H9 (cell line): ENCODE results near the gene TOX4. TPM values are rescaled to one million over a fixed set of nuclear protein-coding genes. Genes with fewer than 3 reads are reported as not detected.

Experiments used
- DNase-seq: peaks from one replicate; pipeline ENCODE4 v3.0.0-alpha.2; 2017
- H2AFZ ChIP-seq: one replicate; pipeline ENCODE4 v1.6.1; 2013; ENCODE audit warnings: mild to moderate bottlenecking, low read length, control low read depth, moderate library complexity
- H2AK5ac ChIP-seq: 2 replicates; pipeline ENCODE4 v1.6.1; 2013; ENCODE audit warnings: low read length, control low read depth, mixed read lengths; ENCODE audit not compliant: insufficient read length
- H2BK120ac ChIP-seq: one replicate; pipeline ENCODE4 v1.6.1; 2013; ENCODE audit warnings: low read depth, mild to moderate bottlenecking, low read length, control low read depth, inconsistent platforms; ENCODE audit not compliant: poor library complexity, severe bottlenecking
- H2BK12ac ChIP-seq: 2 replicates; pipeline ENCODE4 v1.6.1; 2013; ENCODE audit warnings: low read length, control low read depth, mixed read lengths, low read depth; ENCODE audit not compliant: insufficient read length
- H2BK15ac ChIP-seq: 2 replicates; pipeline ENCODE4 v1.6.1; 2013; ENCODE audit warnings: low read depth, low read length, control low read depth
- H2BK20ac ChIP-seq: one replicate; pipeline ENCODE4 v1.6.1; 2013; ENCODE audit warnings: low read depth, mild to moderate bottlenecking, low read length, control low read depth, inconsistent platforms; ENCODE audit not compliant: poor library complexity, severe bottlenecking
- H2BK5ac ChIP-seq: 2 replicates; pipeline ENCODE4 v1.6.1; 2013; ENCODE audit warnings: low read length, control low read depth, mixed read lengths; ENCODE audit not compliant: insufficient read length
- H3K14ac ChIP-seq: 2 replicates; pipeline ENCODE4 v1.6.1; 2013; ENCODE audit warnings: low read length, control low read depth; ENCODE audit not compliant: insufficient read depth
- H3K18ac ChIP-seq: 2 replicates; pipeline ENCODE4 v1.6.1; 2013; ENCODE audit warnings: low read depth, mild to moderate bottlenecking, mixed read lengths, low read length, control low read depth; ENCODE audit not compliant: insufficient read length
- H3K23ac ChIP-seq: 2 replicates; pipeline ENCODE4 v1.6.1; 2013; ENCODE audit warnings: low read length, control low read depth, mixed read lengths, low read depth; ENCODE audit not compliant: insufficient read length
- H3K23me2 ChIP-seq: 2 replicates; pipeline ENCODE4 v1.6.1; 2013; ENCODE audit warnings: low read depth, mild to moderate bottlenecking, mixed read lengths, low read length, control low read depth; ENCODE audit not compliant: insufficient read length, poor library complexity, severe bottlenecking
- H3K27ac ChIP-seq: 2 replicates; pipeline ENCODE4 v1.5.1; 2013; ENCODE audit warnings: low read length, control low read depth, mixed read lengths, low read depth; ENCODE audit not compliant: insufficient read length
- H3K27me3 ChIP-seq: 2 replicates; pipeline ENCODE4 v1.6.1; 2013; ENCODE audit warnings: low read length, control low read depth, inconsistent platforms; ENCODE audit not compliant: insufficient read depth
- H3K4ac ChIP-seq: 2 replicates; pipeline ENCODE4 v1.6.1; 2013; ENCODE audit warnings: low read depth, mild to moderate bottlenecking, control low read depth, inconsistent platforms, low read length, moderate library complexity
- H3K4me1 ChIP-seq: 2 replicates; pipeline ENCODE4 v1.6.1; 2013; ENCODE audit warnings: low read length, control low read depth, inconsistent platforms; ENCODE audit not compliant: insufficient read depth
- H3K4me2 ChIP-seq: 2 replicates; pipeline ENCODE4 v1.6.1; 2013; ENCODE audit warnings: low read length, control low read depth, mixed read lengths; ENCODE audit not compliant: insufficient read length, insufficient read depth
- H3K56ac ChIP-seq: 2 replicates; pipeline ENCODE4 v1.6.1; 2013; ENCODE audit warnings: low read depth, mild to moderate bottlenecking, mixed read lengths, low read length, control low read depth; ENCODE audit not compliant: insufficient read length
- H3K79me1 ChIP-seq: 2 replicates; pipeline ENCODE4 v1.6.1; 2013; ENCODE audit warnings: low read depth, mild to moderate bottlenecking, moderate library complexity, low read length, control low read depth, inconsistent platforms; ENCODE audit not compliant: insufficient read depth, poor library complexity, severe bottlenecking
- H3K79me2 ChIP-seq: 2 replicates; pipeline ENCODE4 v1.6.1; 2013; ENCODE audit warnings: low read length, control low read depth, inconsistent platforms; ENCODE audit not compliant: insufficient read depth
- H3K9ac ChIP-seq: 2 replicates; pipeline ENCODE4 v1.6.1; 2013; ENCODE audit warnings: low read length, control low read depth, mixed read lengths; ENCODE audit not compliant: insufficient read length; ENCODE audit errors: extremely low read depth
- H3K9me3 ChIP-seq: one replicate; pipeline ENCODE4 v1.6.1; 2013; ENCODE audit warnings: low read depth, low read length, inconsistent platforms; ENCODE audit not compliant: control insufficient read depth
- H3T11ph ChIP-seq: one replicate; pipeline ENCODE4 v1.6.1; 2013; ENCODE audit warnings: mild to moderate bottlenecking, low read length, control low read depth, inconsistent platforms
- H4K20me1 ChIP-seq: one replicate; pipeline ENCODE4 v1.6.1; 2013; ENCODE audit not compliant: control insufficient read depth, insufficient read length, insufficient read depth
- H4K5ac ChIP-seq: 2 replicates; pipeline ENCODE4 v1.6.1; 2013; ENCODE audit warnings: low read depth, mild to moderate bottlenecking, mixed read lengths, low read length, control low read depth; ENCODE audit not compliant: insufficient read length
- H4K8ac ChIP-seq: replicated peaks from 2 replicates; pipeline ENCODE4 v1.6.1; 2013; ENCODE audit warnings: low read length, control low read depth, mixed read lengths, low read depth; ENCODE audit not compliant: insufficient read length
- H4K91ac ChIP-seq: 2 replicates; pipeline ENCODE4 v1.6.1; 2013; ENCODE audit warnings: low read depth, mild to moderate bottlenecking, moderate library complexity, mixed read lengths, low read length, control low read depth; ENCODE audit not compliant: insufficient read length
- H3K27ac Mint-ChIP-seq, 3 experiments: 2 replicates in 2 of 3; 3 replicates in 1 of 3; pipeline ENCODE4 v1.8.0; 2020 to 2021; ENCODE audit warnings: mixed read lengths in 3 of 3, mild to moderate bottlenecking in 1 of 3, moderate library complexity in 1 of 3
- H3K27me3 Mint-ChIP-seq: 2 replicates; pipeline ENCODE4 v1.8.0; 2021; ENCODE audit warnings: low read depth, mild to moderate bottlenecking, moderate library complexity, mixed read lengths
- H3K36me3 Mint-ChIP-seq, 3 experiments: 2 replicates in 2 of 3; 3 replicates in 1 of 3; pipeline ENCODE4 v1.8.0; 2020 to 2021; ENCODE audit warnings: low read depth in 3 of 3, mixed read lengths in 3 of 3; ENCODE audit not compliant: insufficient read depth in 1 of 3
- H3K4me1 Mint-ChIP-seq, 2 experiments: 2 replicates each; pipeline ENCODE4 v1.8.0; 2020; ENCODE audit warnings: mixed read lengths in 2 of 2
- H3K4me3 Mint-ChIP-seq, 2 experiments: 2 replicates in 1 of 2; 3 replicates in 1 of 2; pipeline ENCODE4 v1.8.0; 2020 to 2021; ENCODE audit warnings: mild to moderate bottlenecking in 2 of 2, mixed read lengths in 2 of 2, moderate library complexity in 1 of 2
- H3K9me3 Mint-ChIP-seq, 2 experiments: 2 replicates in 1 of 2; 3 replicates in 1 of 2; pipeline ENCODE4 v1.8.0; 2020; ENCODE audit warnings: mild to moderate bottlenecking in 2 of 2, mixed read lengths in 2 of 2, moderate library complexity in 1 of 2
- WGBS: extraction: QIAGEN DNeasy Blood & Tissue Kit; methylation state at CpG from one replicate; pipeline ENCODE4 v1.1.7; 2013; ENCODE audit warnings: missing lambda C conversion rate, low lambda C conversion rate, mixed read lengths; ENCODE audit not compliant: insufficient read length; ENCODE audit errors: extremely low coverage; 5-methylcytosine and 5-hydroxymethylcytosine counted together
- total RNA-seq: library from RNA; stranded (reverse); gene quantifications from 2 replicates; pipeline ENCODE4 v1.2.1, GENCODE V29; 2021
- TF ChIP-seq, protein P1 (sequence below): fragments of 200-600 bp; sonication (generic); conservative IDR thresholded peaks from 3 replicates; pipeline ENCODE4 v1.8.0; 2021; ENCODE audit warnings: antibody characterized with exemption, mild to moderate bottlenecking

Gene TOX4
- total RNA-seq, 1 experiment from 2014 or later, result 64.7 TPM

DNA sequence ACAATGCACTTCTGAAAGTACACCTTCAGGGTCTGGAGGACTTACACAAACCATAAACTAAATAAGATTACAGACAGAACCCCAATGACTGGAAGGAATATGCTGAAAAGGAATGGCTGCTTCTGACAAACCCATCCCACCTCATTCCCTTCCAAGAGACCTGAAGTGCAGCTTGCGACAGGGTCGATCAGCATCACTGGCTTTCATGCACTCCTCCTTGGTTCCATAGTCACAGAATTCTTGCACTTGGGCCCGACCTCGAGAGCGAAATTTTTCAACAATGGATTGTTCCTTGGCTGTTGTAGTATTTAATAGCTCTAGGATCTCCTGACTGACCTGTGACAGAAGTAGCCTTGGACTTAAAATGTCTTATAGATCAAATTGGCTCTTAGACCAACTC lies 24.6 kb downstream of the TOX4 start:
- H2BK20ac ChIP-seq, result no peak overlapping the region
- H3K79me2 ChIP-seq, result peaks cover 3% of the 10 kb centered on the region; the same call in 1 of the 2 replicates
- H3K23ac ChIP-seq, result no peak overlapping the region
- no peak overlapping the region for H3K4ac ChIP-seq
- no peak overlapping the region for H2BK15ac ChIP-seq
- no peak overlapping the region for H2BK120ac ChIP-seq
- no peak overlapping the region for H3T11ph ChIP-seq
- no peaks in the 10 kb centered on the region for H3K9me3 ChIP-seq
- H3K14ac ChIP-seq, result no peak overlapping the region
- no peak overlapping the region for H4K5ac ChIP-seq
- no peak overlapping the region for H4K91ac ChIP-seq
- no peaks in the 10 kb centered on the region for H3K27me3 Mint-ChIP-seq
- no peak overlapping the region for H3K4me2 ChIP-seq
- no peak overlapping the region for H2AK5ac ChIP-seq
- H3K23me2 ChIP-seq, result no peaks in the 10 kb centered on the region
- H2BK5ac ChIP-seq, result no peak overlapping the region
- no peak overlapping the region for H3K56ac ChIP-seq
- H3K18ac ChIP-seq, result no peak overlapping the region
- H3K27me3 ChIP-seq, result no peaks in the 10 kb centered on the region
- H4K20me1 ChIP-seq, result no peaks in the 10 kb centered on the region
- no peak overlapping the region for H4K8ac ChIP-seq
- H3K9me3 Mint-ChIP-seq, result no peaks in the 10 kb centered on the region
- no peak overlapping the region for H2BK12ac ChIP-seq
- peaks cover 26 to 30% of the 10 kb centered on the region in 2 experiments for H3K4me1 Mint-ChIP-seq
- H3K36me3 Mint-ChIP-seq, result peaks cover 63 to 87% (median 70%) of the 10 kb centered on the region in 3 experiments; a peak in 6 of 7 replicates
- no peaks in the 10 kb centered on the region; the same call in 1 of the 2 replicates for H3K4me1 ChIP-seq
- no peak overlapping the region for H2AFZ ChIP-seq
- no peak overlapping the region for H3K27ac ChIP-seq
- H3K9ac ChIP-seq, result no peak overlapping the region
- WGBS, result no CpG with 5 or more reads among the region's 5 CpGs
- no peak for DNase-seq
- TF ChIP-seq, protein P1, sequence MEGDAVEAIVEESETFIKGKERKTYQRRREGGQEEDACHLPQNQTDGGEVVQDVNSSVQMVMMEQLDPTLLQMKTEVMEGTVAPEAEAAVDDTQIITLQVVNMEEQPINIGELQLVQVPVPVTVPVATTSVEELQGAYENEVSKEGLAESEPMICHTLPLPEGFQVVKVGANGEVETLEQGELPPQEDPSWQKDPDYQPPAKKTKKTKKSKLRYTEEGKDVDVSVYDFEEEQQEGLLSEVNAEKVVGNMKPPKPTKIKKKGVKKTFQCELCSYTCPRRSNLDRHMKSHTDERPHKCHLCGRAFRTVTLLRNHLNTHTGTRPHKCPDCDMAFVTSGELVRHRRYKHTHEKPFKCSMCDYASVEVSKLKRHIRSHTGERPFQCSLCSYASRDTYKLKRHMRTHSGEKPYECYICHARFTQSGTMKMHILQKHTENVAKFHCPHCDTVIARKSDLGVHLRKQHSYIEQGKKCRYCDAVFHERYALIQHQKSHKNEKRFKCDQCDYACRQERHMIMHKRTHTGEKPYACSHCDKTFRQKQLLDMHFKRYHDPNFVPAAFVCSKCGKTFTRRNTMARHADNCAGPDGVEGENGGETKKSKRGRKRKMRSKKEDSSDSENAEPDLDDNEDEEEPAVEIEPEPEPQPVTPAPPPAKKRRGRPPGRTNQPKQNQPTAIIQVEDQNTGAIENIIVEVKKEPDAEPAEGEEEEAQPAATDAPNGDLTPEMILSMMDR, result no peak
- no peak overlapping the region for H3K4me3 Mint-ChIP-seq
- peak overlapping the region in 1 of 3 experiments; percentile 82; a peak in 2 of 7 replicates for H3K27ac Mint-ChIP-seq
- no peaks in the 10 kb centered on the region for H3K79me1 ChIP-seq
